GM12872 (cell line): ENCODE results near the gene HSD17B3.

ENCODE experiments used
- CTCF ChIP-seq: IDR thresholded peaks from 3 replicates; pipeline ENCODE4 v1.5.1; 2011; ENCODE audit warnings: low read depth, mild to moderate bottlenecking, low read length, moderate library complexity; ENCODE audit not compliant: insufficient read depth

Gene HSD17B3

GRCh38 chr9:96294159-96294545 is 7.8 kb downstream of the HSD17B3 start:
- TF ChIP-seq CTCF: no peak

- no peak for TF ChIP-seq CTCF
These were observed 8.3 kb downstream of the HSD17B3 start for GRCh38 chr9:96293498-96294158.

- no peak for TF ChIP-seq CTCF
These were observed 12.6 kb downstream of the HSD17B3 start for GRCh38 chr9:96289392-96289791.

GRCh38 chr9:96281641-96282040 is 20.3 kb downstream of the HSD17B3 start:
- no peak for TF ChIP-seq CTCF

GRCh38 chr9:96279932-96280331 is 22.0 kb downstream of the HSD17B3 start:
- no peak for TF ChIP-seq CTCF

- TF ChIP-seq CTCF: no peak
These were observed 27.0 kb downstream of the HSD17B3 start for GRCh38 chr9:96274939-96275338.

GRCh38 chr9:96270236-96270744 is 31.7 kb downstream of the HSD17B3 start:
- no peak for TF ChIP-seq CTCF
